ENCODE results near the gene PADI6.

The PADI6 gene

GRCh38 chr1:17358557-17358956 is 13.4 kb upstream of the PADI6 start:
- DNase-seq: no peak

- DNase-seq: no peak
These were observed 13.0 kb upstream of the PADI6 start for GRCh38 chr1:17359031-17359430.

- no peak for DNase-seq
These were observed 12.2 kb upstream of the PADI6 start for GRCh38 chr1:17359808-17360207.

GRCh38 chr1:17360272-17360956 is 11.6 kb upstream of the PADI6 start:
- no peak for DNase-seq

GRCh38 chr1:17361687-17362086 is 10.3 kb upstream of the PADI6 start:
- DNase-seq: no peak

DNA sequence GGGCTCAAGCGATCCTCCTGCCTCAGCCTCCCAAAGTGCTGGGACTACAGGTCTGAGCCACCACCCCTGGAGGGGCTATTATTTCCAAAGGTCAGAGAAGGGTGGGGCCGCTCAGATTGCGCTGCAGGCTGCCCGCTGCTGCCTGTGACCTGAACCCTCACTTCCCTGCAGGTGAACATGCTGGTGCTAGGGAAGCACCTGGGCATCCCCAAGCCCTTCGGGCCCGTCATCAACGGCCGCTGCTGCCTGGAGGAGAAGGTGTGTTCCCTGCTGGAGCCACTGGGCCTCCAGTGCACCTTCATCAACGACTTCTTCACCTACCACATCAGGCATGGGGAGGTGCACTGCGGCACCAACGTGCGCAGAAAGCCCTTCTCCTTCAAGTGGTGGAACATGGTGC is 8.6 kb upstream of the PADI6 start:
- no peak for DNase-seq

DNA sequence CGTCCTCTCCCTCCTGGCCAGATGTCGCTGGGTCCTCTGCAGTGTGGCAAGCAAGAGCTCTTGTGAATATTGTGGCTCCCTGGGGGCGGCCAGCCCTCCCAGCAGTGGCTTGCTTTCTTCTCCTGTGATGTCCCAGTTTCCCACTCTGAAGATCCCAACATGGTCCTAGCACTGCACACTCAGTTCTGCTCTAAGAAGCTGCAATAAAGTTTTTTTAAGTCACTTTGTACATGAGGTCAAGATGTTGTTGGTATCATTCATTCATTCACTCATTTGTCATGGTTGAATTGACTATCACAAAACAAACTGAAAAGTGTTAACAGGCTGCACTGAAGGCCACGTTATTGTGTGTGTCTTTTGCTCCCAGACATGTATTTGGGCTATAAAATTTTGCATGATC is 8.2 kb upstream of the PADI6 start:
- DNase-seq: no peak

GRCh38 chr1:17365293-17365692 is 6.7 kb upstream of the PADI6 start:
- peak; percentile 69 to 73 for DNase-seq

DNA sequence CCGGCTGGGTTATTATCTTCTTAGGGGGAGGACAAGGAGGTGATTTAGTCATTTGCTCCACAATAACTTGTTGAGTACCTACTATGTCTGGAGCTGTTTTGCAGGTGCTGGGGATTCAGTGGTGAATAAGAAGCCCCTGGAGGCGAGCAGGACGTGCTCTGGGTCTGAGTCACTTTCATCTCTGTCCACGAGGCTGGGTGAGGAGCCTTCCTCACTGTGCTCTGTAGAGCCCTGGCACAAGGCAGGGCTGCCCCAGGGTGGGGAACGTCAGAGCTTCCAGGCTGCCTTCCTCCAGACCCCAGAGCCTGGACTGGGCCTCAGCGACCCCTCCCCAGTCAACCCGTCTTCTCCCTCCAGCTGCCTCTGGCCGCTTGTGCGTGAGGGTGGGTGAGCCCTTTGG is 2.5 kb upstream of the PADI6 start:
- DNase-seq: no peak

DNA sequence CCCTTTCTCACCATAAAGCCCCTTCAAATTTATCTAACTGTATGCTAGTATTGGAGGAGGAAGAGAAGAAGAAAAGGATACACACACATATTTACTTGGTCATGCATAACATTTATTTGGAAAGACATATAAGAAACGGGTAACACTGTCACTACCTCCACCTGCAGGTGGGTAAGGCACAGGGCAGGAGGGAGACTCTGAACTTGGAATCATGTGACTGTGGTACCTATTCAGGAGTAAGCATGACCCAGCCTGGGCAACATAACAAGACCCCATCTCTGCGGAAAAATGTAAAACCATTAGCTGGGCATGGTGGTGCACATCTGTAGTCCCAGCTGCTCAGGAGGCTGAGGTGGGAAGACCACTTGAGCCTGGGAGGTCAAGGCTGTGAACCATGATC is 1.4 kb upstream of the PADI6 start:
- no peak for DNase-seq

DNA sequence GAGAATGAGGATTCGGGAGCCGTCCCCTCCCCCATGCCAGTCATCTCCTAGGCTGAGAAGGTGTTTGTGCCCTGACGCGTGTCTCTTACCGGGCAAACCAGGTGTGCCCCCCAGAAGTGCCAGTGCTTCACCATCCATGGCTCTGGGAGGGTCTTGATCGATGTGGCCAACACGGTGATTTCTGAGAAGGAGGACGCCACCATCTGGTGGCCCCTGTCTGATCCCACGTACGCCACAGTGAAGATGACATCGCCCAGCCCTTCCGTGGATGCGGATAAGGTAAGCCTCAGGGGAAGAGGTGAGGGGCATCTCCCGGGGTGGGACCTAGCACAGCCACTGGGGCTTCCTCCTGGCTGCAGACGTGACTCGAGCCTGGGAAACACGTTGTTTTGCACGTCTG is 959 bp downstream of the PADI6 start:
- DNase-seq: no peak

GRCh38 chr1:17375651-17376050 is 3.7 kb downstream of the PADI6 start:
- no peak for DNase-seq

- DNase-seq: no peak
These were observed 5.4 kb downstream of the PADI6 start for GRCh38 chr1:17377325-17377953.

GRCh38 chr1:17381161-17381560 is 9.2 kb downstream of the PADI6 start:
- DNase-seq: peak; percentile 34 to 38

DNA sequence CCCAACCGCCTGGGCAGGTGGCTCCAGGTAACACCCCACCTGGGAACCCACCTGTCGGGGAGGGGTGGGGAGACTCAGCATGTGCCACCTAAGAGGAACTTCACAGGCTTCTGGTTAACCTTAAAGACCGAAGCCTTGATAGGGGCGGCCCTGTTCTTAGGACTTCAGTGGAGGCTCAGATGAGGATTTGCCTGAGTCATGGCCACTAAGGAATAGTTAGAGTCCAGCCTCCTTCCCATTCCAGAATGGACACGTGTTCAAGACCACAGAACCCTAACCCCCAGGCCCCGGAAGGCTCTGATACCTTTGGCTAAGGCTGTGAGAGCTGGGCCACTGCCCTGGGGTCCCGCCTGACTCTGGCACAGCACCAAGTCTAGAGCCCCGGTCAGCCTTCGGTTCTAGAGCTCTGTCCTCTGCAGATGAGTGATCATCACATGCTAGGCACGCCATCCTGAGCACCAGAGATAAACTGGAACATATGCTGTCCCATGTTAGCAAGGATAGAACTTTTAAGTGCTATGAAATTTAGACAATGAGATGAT is 20.3 kb downstream of the PADI6 start:
- no peak for DNase-seq

GRCh38 chr1:17393230-17393629 is 21.2 kb downstream of the PADI6 start:
- DNase-seq: peak; percentile 38 to 45

DNA sequence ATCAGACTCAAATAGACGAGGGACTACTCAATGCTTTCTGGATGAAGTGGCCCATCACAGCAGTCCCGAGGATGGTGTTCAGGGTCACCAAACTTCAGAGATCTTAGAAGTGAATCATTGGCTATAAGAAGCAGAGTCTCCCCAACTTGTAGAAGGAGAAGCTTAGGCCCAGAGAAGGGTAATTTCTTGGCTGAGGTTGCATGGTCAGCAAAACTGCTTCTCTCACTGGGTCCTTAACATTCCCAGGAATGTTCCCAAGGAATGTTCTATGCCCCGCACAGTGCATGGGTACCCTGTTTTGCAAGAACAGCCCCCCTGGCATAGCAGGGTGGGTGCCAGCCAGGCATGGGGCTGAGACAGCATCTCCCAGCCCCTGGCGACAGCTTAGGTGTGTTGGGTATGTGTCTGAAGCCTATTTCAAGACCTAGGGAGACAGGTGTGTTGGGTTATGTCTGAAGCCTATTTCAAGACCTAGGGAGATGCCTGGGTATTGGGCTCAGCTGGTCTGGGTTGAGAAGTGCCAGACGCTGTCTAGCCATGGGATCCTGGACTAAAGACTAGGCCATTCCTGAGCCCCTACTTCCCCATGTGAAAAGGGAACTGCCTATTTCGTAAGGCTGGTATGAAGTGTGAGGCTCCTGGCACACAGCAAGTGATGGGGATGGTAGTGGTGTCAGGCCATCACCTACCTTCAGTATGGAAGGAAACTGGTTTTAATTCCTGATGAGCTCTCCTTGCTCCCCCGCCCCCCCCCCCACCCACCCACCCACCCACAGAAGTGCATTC is 26.1 kb downstream of the PADI6 start:
- peak; percentile 50 to 70 for DNase-seq

DNA sequence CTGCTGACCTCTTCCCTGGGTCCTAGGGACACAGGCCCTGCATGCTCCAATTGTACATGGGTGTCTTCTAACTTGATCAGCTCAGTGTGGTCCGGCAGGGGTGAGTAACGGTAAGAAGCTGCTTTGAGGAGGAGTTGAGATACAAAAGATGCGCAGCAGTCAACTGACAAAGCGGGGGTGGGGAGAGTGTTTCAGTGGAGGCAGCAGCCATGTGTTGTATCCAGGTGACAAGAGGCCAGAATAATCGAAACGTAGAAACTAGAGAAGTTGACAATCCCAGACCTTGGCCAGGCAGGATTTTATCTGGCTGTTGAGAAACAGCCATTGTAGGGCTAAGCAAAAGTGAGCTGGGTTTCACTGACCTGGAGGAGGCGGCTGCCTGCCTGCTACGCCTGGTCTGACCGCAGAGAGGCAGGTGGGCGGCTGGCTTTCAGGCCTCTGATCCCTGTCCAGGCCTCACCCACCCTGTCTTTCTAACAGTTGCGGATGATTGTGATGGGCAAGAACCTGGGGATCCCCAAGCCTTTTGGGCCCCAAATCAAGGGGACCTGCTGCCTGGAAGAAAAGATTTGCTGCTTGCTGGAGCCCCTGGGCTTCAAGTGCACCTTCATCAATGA is 28.8 kb downstream of the PADI6 start:
- no peak for DNase-seq

- DNase-seq: no peak
These were observed 29.8 kb downstream of the PADI6 start for GRCh38 chr1:17401841-17402240.

GRCh38 chr1:17403081-17403480 is 31.1 kb downstream of the PADI6 start:
- no peak for DNase-seq

- no peak for DNase-seq
These were observed 32.2 kb downstream of the PADI6 start for GRCh38 chr1:17404034-17404684.

- no peak for DNase-seq
These were observed 32.8 kb downstream of the PADI6 start for GRCh38 chr1:17404820-17405219.
